ENCODE measurements around the gene PSME3IP1. TPM values are rescaled to one million over a fixed set of nuclear protein-coding genes. Genes with fewer than 3 reads are reported as not detected.
A peak's percentile ranks its signal among the peaks of the same experiment; 100 is the strongest.

Gene PSME3IP1
- polyA plus RNA-seq, 3 donors = 75.4 to 133 (median 78.6) TPM

- no peak for TF ChIP-seq CTCF (IDR thresholded peaks at IDR 0.05)
- 0% methylated on average over 15 of the region's 28 CpGs for WGBS (ENCODE audit: insufficient coverage)
These were observed 1.3 kb upstream of the PSME3IP1 start for GRCh38 chr16:57186872-57187854.

GRCh38 chr16:57185446-57185944 lies 344 bp downstream of the PSME3IP1 start:
- H3K36me3 ChIP-seq (replicated peaks in 1 of 2; ENCODE audit: control insufficient read depth in 1 of 2, insufficient read depth in 2 of 2, low read length in 2 of 2) = peaks cover 0 to 10% of the 10 kb centered on the region in 2 donors
- H3K36me3 Mint-ChIP-seq = peaks cover 4 to 14% of the 10 kb centered on the region in 2 donors
- no peak for TF ChIP-seq CTCF (IDR thresholded peaks at IDR 0.05)
- H3K27ac ChIP-seq (ENCODE audit: low read depth in 1 of 2, low read length in 2 of 2) = peak overlapping the region; percentile 80 to 93
- WGBS (ENCODE audit: insufficient coverage) = 0% methylated on average over 26 of the region's 37 CpGs
- no peaks in the 10 kb centered on the region for H3K27me3 Mint-ChIP-seq (ENCODE audit: low read depth in 3 of 3)
- peak overlapping the region; percentile 95 for H3K4me2 ChIP-seq (replicated peaks; ENCODE audit: extremely low read depth, low read length, poor library complexity, severe bottlenecking)
- no peaks in the 10 kb centered on the region for H3K27me3 ChIP-seq (ENCODE audit: control insufficient read depth in 2 of 2, insufficient read depth in 2 of 2, low read length in 2 of 2)
- no peaks in the 10 kb centered on the region for H3K9me3 Mint-ChIP-seq
- peak overlapping the region; percentile 92 to 98 (median 96) for H3K27ac Mint-ChIP-seq
- DNase-seq = peak; percentile 22 to 42 (median 30)
- H4K20me1 ChIP-seq (ENCODE audit: insufficient read depth, low read length) = peaks cover 30% of the 10 kb centered on the region
- peaks cover 28 to 30% of the 10 kb centered on the region in 2 donors for H3K4me1 ChIP-seq (ENCODE audit: control insufficient read depth in 1 of 2, insufficient read depth in 2 of 2, low read length in 2 of 2)
- intact Hi-C loops (cut with micrococcal nuclease) = loop anchor here (5.0 to 10.0 kb wide), 5 partner anchors 59 to 581 kb away; partner anchors contain the start of genes ARL2BP (in 2 of the 2), CIAPIN1 (in 1 of the 2), COQ9 (in 1 of the 2) and HERPUD1 (in 1 of the 2)
- peaks cover 98% of the 10 kb centered on the region for H3K79me2 ChIP-seq (ENCODE audit: insufficient read depth, low read length)
- H3K4me3 Mint-ChIP-seq = peak overlapping the region; percentile 97 to 100
- H3K9me3 ChIP-seq (replicated peaks in 1 of 2; ENCODE audit: control insufficient read depth in 1 of 2, insufficient read depth in 1 of 2, low read length in 2 of 2) = no peaks in the 10 kb centered on the region
- H3K9ac ChIP-seq (ENCODE audit: insufficient read depth, low read length, poor library complexity, severe bottlenecking) = peak overlapping the region; percentile 97
- H2AFZ ChIP-seq (ENCODE audit: insufficient read depth, low read depth, low read length, poor library complexity, severe bottlenecking) = peak overlapping the region; percentile 93
- H3K4me1 Mint-ChIP-seq = peaks cover 43% of the 10 kb centered on the region
- H3K4me3 ChIP-seq (replicated peaks in 1 of 3; ENCODE audit: low read depth in 2 of 3, low read length in 3 of 3) = peak overlapping the region; percentile 74 to 99 (median 92)

More at GRCh38 chr16:57186872-57187854, 1.3 kb upstream of the PSME3IP1 start:
- H3K27me3 ChIP-seq (ENCODE audit: control insufficient read depth in 2 of 2, insufficient read depth in 2 of 2, low read length in 2 of 2) = no peaks in the 10 kb centered on the region
- H3K79me2 ChIP-seq (ENCODE audit: insufficient read depth, low read length) = peaks cover 98% of the 10 kb centered on the region
- Mint-ChIP-seq H3K36me3 (peaks cover 4 to 10% of the 10 kb centered on the region in 2 donors), H3K27me3 (ENCODE audit: low read depth in 3 of 3) (no peaks in the 10 kb centered on the region), H3K4me1 (peaks cover 44% of the 10 kb centered on the region), H3K9me3 (no peaks in the 10 kb centered on the region), H3K27ac (peak overlapping the region; percentile 92 to 98 (median 96)), H3K4me3 (peak overlapping the region; percentile 100)
- peak overlapping the region; percentile 72 to 93 for H3K27ac ChIP-seq (ENCODE audit: low read depth in 1 of 2, low read length in 2 of 2)
- no peaks in the 10 kb centered on the region for H3K36me3 ChIP-seq (replicated peaks in 1 of 2; ENCODE audit: control insufficient read depth in 1 of 2, insufficient read depth in 2 of 2, low read length in 2 of 2)
- H4K20me1 ChIP-seq (ENCODE audit: insufficient read depth, low read length) = peaks cover 21% of the 10 kb centered on the region
- intact Hi-C loops (cut with micrococcal nuclease) = loop anchor here (5.0 to 10.0 kb wide), 5 partner anchors 58 to 582 kb away; partner anchors contain the start of genes ARL2BP (in 2 of the 2), CIAPIN1 (in 1 of the 2), COQ9 (in 1 of the 2) and HERPUD1 (in 1 of the 2)
- peak overlapping the region; percentile 97 for H3K9ac ChIP-seq (ENCODE audit: insufficient read depth, low read length, poor library complexity, severe bottlenecking)
- H3K4me3 ChIP-seq (replicated peaks in 1 of 3; ENCODE audit: low read depth in 2 of 3, low read length in 3 of 3) = peak overlapping the region; percentile 76 to 99 (median 92)
- peak overlapping the region; percentile 90 for H2AFZ ChIP-seq (ENCODE audit: insufficient read depth, low read depth, low read length, poor library complexity, severe bottlenecking)
- H3K4me1 ChIP-seq (ENCODE audit: control insufficient read depth in 1 of 2, insufficient read depth in 2 of 2, low read length in 2 of 2) = peaks cover 28 to 30% of the 10 kb centered on the region in 2 donors
- DNase-seq = peak in 1 of 3 donors; percentile 37
- H3K4me2 ChIP-seq (replicated peaks; ENCODE audit: extremely low read depth, low read length, poor library complexity, severe bottlenecking) = peak overlapping the region; percentile 99
- no peaks in the 10 kb centered on the region for H3K9me3 ChIP-seq (replicated peaks in 1 of 2; ENCODE audit: control insufficient read depth in 1 of 2, insufficient read depth in 1 of 2, low read length in 2 of 2)

All from CD14-positive monocyte (primary cell).